Activated naive CD8-positive, alpha-beta T cell treated with anti-CD3 and anti-CD28 coated beads for 36 hours (primary cell): ENCODE results near the gene RHCG. TPM values are rescaled to one million over a fixed set of nuclear protein-coding genes. Genes with fewer than 3 reads are reported as not detected.

Experiments
- DNase-seq: peaks from one replicate; pipeline ENCODE4 v3.0.0; 2021
- H3K27ac Mint-ChIP-seq: one replicate; pipeline ENCODE4 v1.8.0; 2022; ENCODE audit warnings: mild to moderate bottlenecking, moderate library complexity, mixed read lengths
- H3K27me3 Mint-ChIP-seq: one replicate; pipeline ENCODE4 v1.8.0; 2022; ENCODE audit warnings: mild to moderate bottlenecking, mixed read lengths
- H3K36me3 Mint-ChIP-seq: one replicate; pipeline ENCODE4 v1.8.0; 2021; ENCODE audit warnings: mild to moderate bottlenecking, mixed read lengths
- H3K4me1 Mint-ChIP-seq: one replicate; pipeline ENCODE4 v1.8.0; 2021; ENCODE audit warnings: mixed read lengths
- H3K4me3 Mint-ChIP-seq: one replicate; pipeline ENCODE4 v1.8.0; 2022; ENCODE audit warnings: mild to moderate bottlenecking, moderate library complexity, mixed read lengths
- H3K9me3 Mint-ChIP-seq: one replicate; pipeline ENCODE4 v1.8.0; 2022; ENCODE audit warnings: mixed read lengths
- total RNA-seq, 2 experiments: library from RNA; stranded (reverse); gene quantifications; one replicate each; pipeline ENCODE4 v1.2.3, GENCODE V29; 2021

Gene RHCG
- total RNA-seq, 2 experiments from 2014 or later, result not detected

GRCh38 chr15:89447676-89448075 is 48.7 kb downstream of the RHCG start:
- Mint-ChIP-seq H3K27ac (no peak overlapping the region), H3K27me3 (peaks cover 37% of the 10 kb centered on the region)

GRCh38 chr15:89446255-89446891 is 50.0 kb downstream of the RHCG start:
- Mint-ChIP-seq H3K27ac (no peak overlapping the region), H3K9me3 (no peaks in the 10 kb centered on the region), H3K27me3 (peaks cover 33% of the 10 kb centered on the region), H3K4me3 (no peak overlapping the region), H3K36me3 (no peaks in the 10 kb centered on the region), H3K4me1 (no peaks in the 10 kb centered on the region)
- no peak for DNase-seq

More at GRCh38 chr15:89447676-89448075, 48.7 kb downstream of the RHCG start:
- DNase-seq, result no peak
- Mint-ChIP-seq H3K4me1 (no peaks in the 10 kb centered on the region), H3K9me3 (no peaks in the 10 kb centered on the region), H3K4me3 (no peak overlapping the region), H3K36me3 (no peaks in the 10 kb centered on the region)

- Mint-ChIP-seq H3K9me3 (no peaks in the 10 kb centered on the region), H3K27me3 (peaks cover 28% of the 10 kb centered on the region), H3K27ac (no peak overlapping the region)
These were observed 50.9 kb downstream of the RHCG start for GRCh38 chr15:89445518-89445917.

GRCh38 chr15:89444241-89445225 is 51.9 kb downstream of the RHCG start:
- no peaks in the 10 kb centered on the region for H3K9me3 Mint-ChIP-seq
- no peak overlapping the region for H3K4me3 Mint-ChIP-seq
- H3K27ac Mint-ChIP-seq, result no peak overlapping the region
- H3K27me3 Mint-ChIP-seq, result peaks cover 18% of the 10 kb centered on the region
- no peaks in the 10 kb centered on the region for H3K36me3 Mint-ChIP-seq
- DNase-seq, result no peak
- H3K4me1 Mint-ChIP-seq, result no peaks in the 10 kb centered on the region

More at GRCh38 chr15:89445518-89445917, 50.9 kb downstream of the RHCG start:
- Mint-ChIP-seq H3K4me1 (no peaks in the 10 kb centered on the region), H3K4me3 (no peak overlapping the region), H3K36me3 (no peaks in the 10 kb centered on the region)
- no peak for DNase-seq

- no peaks in the 10 kb centered on the region for H3K9me3 Mint-ChIP-seq
- peaks cover 11% of the 10 kb centered on the region for H3K27me3 Mint-ChIP-seq
- H3K36me3 Mint-ChIP-seq, result no peaks in the 10 kb centered on the region
- DNase-seq, result no peak
- H3K4me1 Mint-ChIP-seq, result no peaks in the 10 kb centered on the region
- H3K27ac Mint-ChIP-seq, result no peak overlapping the region
- H3K4me3 Mint-ChIP-seq, result no peak overlapping the region
These were observed 52.8 kb downstream of the RHCG start for GRCh38 chr15:89443581-89443980.

- H3K4me1 Mint-ChIP-seq, result no peaks in the 10 kb centered on the region
- no peaks in the 10 kb centered on the region for H3K9me3 Mint-ChIP-seq
- no peak overlapping the region for H3K27ac Mint-ChIP-seq
- DNase-seq, result peak; percentile 50
- H3K36me3 Mint-ChIP-seq, result no peaks in the 10 kb centered on the region
- no peak overlapping the region for H3K4me3 Mint-ChIP-seq
- H3K27me3 Mint-ChIP-seq, result peaks cover 14% of the 10 kb centered on the region
These were observed 53.6 kb downstream of the RHCG start for GRCh38 chr15:89442671-89443307.

- Mint-ChIP-seq H3K9me3 (no peaks in the 10 kb centered on the region), H3K36me3 (no peaks in the 10 kb centered on the region), H3K4me3 (no peak overlapping the region), H3K27me3 (peaks cover 18% of the 10 kb centered on the region), H3K4me1 (no peaks in the 10 kb centered on the region), H3K27ac (no peak overlapping the region)
- DNase-seq, result no peak
These were observed 54.2 kb downstream of the RHCG start for GRCh38 chr15:89442155-89442554.

GRCh38 chr15:89441295-89441812 is 55.0 kb downstream of the RHCG start:
- Mint-ChIP-seq H3K4me3 (no peak overlapping the region), H3K27me3 (peaks cover 23% of the 10 kb centered on the region), H3K9me3 (no peaks in the 10 kb centered on the region), H3K27ac (no peak overlapping the region), H3K4me1 (no peaks in the 10 kb centered on the region), H3K36me3 (no peaks in the 10 kb centered on the region)
- no peak for DNase-seq

- Mint-ChIP-seq H3K27me3 (peaks cover 27% of the 10 kb centered on the region), H3K4me1 (no peaks in the 10 kb centered on the region), H3K9me3 (no peaks in the 10 kb centered on the region)
These were observed 56.6 kb downstream of the RHCG start for GRCh38 chr15:89439764-89440163.

GRCh38 chr15:89436560-89437311 is 59.6 kb downstream of the RHCG start:
- no peak for DNase-seq
- H3K9me3 Mint-ChIP-seq, result no peaks in the 10 kb centered on the region
- H3K36me3 Mint-ChIP-seq, result no peaks in the 10 kb centered on the region
- no peak overlapping the region for H3K27ac Mint-ChIP-seq
- no peak overlapping the region for H3K4me3 Mint-ChIP-seq
- peaks cover 28% of the 10 kb centered on the region for H3K27me3 Mint-ChIP-seq
- H3K4me1 Mint-ChIP-seq, result no peaks in the 10 kb centered on the region

More at GRCh38 chr15:89439764-89440163, 56.6 kb downstream of the RHCG start:
- Mint-ChIP-seq H3K27ac (no peak overlapping the region), H3K4me3 (no peak overlapping the region), H3K36me3 (no peaks in the 10 kb centered on the region)
- DNase-seq, result no peak

GRCh38 chr15:89435362-89435761 is 61.0 kb downstream of the RHCG start:
- H3K9me3 Mint-ChIP-seq, result no peaks in the 10 kb centered on the region
- no peak overlapping the region for H3K27ac Mint-ChIP-seq
- DNase-seq, result no peak
- peaks cover 5% of the 10 kb centered on the region for H3K4me1 Mint-ChIP-seq
- no peak overlapping the region for H3K4me3 Mint-ChIP-seq
- H3K27me3 Mint-ChIP-seq, result peaks cover 36% of the 10 kb centered on the region
- H3K36me3 Mint-ChIP-seq, result no peaks in the 10 kb centered on the region

GRCh38 chr15:89433686-89434085 is 62.7 kb downstream of the RHCG start:
- Mint-ChIP-seq H3K4me1 (peaks cover 6% of the 10 kb centered on the region), H3K4me3 (no peak overlapping the region), H3K9me3 (no peaks in the 10 kb centered on the region), H3K36me3 (no peaks in the 10 kb centered on the region), H3K27ac (no peak overlapping the region), H3K27me3 (peaks cover 50% of the 10 kb centered on the region)
- DNase-seq, result no peak

GRCh38 chr15:89430530-89431341 is 65.6 kb downstream of the RHCG start:
- H3K36me3 Mint-ChIP-seq, result no peaks in the 10 kb centered on the region
- DNase-seq, result peak; percentile 86
- H3K9me3 Mint-ChIP-seq, result no peaks in the 10 kb centered on the region
- no peak overlapping the region for H3K27ac Mint-ChIP-seq
- H3K27me3 Mint-ChIP-seq, result peaks cover 38% of the 10 kb centered on the region
- peak overlapping the region; percentile 73 for H3K4me3 Mint-ChIP-seq
- H3K4me1 Mint-ChIP-seq, result peaks cover 6% of the 10 kb centered on the region

GRCh38 chr15:89429986-89430385 is 66.4 kb downstream of the RHCG start:
- DNase-seq, result no peak
- H3K36me3 Mint-ChIP-seq, result no peaks in the 10 kb centered on the region
- H3K4me3 Mint-ChIP-seq, result no peak overlapping the region
- H3K4me1 Mint-ChIP-seq, result peaks cover 6% of the 10 kb centered on the region
- H3K9me3 Mint-ChIP-seq, result no peaks in the 10 kb centered on the region
- peaks cover 36% of the 10 kb centered on the region for H3K27me3 Mint-ChIP-seq
- H3K27ac Mint-ChIP-seq, result no peak overlapping the region
